ENCODE measurements around the gene USH1C.

The USH1C gene

DNA sequence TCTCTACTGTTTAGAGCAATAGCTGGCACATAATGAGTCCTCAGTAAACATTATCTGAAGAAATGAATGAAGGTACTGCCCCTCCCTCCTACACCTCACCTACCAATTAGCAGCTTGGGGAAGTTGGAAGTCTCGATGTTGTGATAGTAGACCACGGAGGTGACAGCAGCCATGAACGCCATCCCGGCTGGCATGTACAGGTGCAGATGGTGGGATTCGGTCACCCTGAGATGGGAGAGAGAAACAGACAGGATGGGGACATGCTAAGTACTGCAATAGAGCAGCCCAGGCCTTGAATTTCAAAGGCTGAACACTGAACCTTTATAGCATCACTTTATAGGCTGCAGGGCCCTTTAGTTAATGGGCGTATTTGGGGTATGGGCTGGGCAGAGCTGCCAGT is 74.2 kb downstream of the USH1C start:
- TF ChIP-seq, protein P1, sequence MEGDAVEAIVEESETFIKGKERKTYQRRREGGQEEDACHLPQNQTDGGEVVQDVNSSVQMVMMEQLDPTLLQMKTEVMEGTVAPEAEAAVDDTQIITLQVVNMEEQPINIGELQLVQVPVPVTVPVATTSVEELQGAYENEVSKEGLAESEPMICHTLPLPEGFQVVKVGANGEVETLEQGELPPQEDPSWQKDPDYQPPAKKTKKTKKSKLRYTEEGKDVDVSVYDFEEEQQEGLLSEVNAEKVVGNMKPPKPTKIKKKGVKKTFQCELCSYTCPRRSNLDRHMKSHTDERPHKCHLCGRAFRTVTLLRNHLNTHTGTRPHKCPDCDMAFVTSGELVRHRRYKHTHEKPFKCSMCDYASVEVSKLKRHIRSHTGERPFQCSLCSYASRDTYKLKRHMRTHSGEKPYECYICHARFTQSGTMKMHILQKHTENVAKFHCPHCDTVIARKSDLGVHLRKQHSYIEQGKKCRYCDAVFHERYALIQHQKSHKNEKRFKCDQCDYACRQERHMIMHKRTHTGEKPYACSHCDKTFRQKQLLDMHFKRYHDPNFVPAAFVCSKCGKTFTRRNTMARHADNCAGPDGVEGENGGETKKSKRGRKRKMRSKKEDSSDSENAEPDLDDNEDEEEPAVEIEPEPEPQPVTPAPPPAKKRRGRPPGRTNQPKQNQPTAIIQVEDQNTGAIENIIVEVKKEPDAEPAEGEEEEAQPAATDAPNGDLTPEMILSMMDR (IDR thresholded peaks at IDR 0.05; ENCODE audit: control insufficient read depth, insufficient read depth, low read depth, low read length, missing control alignments), result no peak
- no peak overlapping the region for H3K4me3 ChIP-seq (ENCODE audit: control insufficient read depth, low read depth, low read length)
- no peak for DNase-seq (ENCODE audit: low read depth)

DNA sequence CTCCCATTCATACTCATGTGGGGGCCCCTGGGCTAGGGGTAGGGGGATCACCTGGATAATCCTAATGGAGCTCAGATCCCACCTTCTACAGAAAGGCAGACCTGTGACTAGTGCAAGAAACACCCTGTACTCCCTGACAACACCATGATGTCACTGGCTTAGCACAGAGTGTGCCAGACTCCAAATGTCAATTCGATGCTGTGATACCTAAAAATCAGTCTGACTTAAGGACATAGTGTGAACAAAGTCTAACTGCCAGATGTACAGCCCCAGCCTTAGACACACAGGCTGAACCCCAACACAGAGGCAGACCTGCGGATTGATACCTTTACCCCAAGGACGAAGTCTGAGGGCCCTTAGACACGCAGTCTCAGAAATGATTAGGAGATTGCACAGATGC is 76.1 kb downstream of the USH1C start:
- no peak overlapping the region for H3K4me3 ChIP-seq (ENCODE audit: control insufficient read depth, low read depth, low read length)
- TF ChIP-seq, protein P1 (IDR thresholded peaks at IDR 0.05; ENCODE audit: control insufficient read depth, insufficient read depth, low read depth, low read length, missing control alignments), result no peak
- no peak for DNase-seq (ENCODE audit: low read depth)

DNA sequence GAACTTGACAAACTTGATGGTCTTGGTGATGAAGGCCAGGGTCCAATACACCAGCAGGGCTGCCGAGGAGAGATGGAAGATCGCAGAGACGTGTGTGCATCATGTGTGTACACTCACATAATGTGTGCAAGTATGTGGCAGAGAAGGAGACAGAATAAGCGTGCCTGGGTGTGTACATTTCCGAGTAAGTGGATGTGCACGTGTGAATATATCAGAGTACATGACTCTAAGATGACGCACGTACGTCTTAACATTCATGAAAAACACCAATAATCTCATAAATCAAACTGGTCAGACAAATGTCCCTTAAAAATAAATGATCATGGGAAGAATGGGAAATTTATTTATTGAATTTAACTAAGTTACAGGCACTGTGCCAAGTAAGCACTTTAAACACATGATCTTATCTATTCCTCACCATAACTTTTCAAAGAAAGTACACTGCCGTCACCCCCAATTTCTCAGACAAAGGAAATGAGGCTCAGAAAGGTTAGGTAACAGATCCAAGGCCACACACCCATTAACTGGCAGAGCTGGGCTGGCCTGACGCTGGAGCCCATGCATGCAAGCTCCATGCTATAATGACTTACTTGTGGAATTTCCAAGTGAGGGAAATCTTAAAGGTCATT is 80.6 kb downstream of the USH1C start:
- H3K4me3 ChIP-seq (ENCODE audit: control insufficient read depth, low read depth, low read length), result no peak overlapping the region
- DNase-seq (ENCODE audit: low read depth), result no peak
- TF ChIP-seq, protein P1 (IDR thresholded peaks at IDR 0.05; ENCODE audit: control insufficient read depth, insufficient read depth, low read depth, low read length, missing control alignments), result no peak

DNA sequence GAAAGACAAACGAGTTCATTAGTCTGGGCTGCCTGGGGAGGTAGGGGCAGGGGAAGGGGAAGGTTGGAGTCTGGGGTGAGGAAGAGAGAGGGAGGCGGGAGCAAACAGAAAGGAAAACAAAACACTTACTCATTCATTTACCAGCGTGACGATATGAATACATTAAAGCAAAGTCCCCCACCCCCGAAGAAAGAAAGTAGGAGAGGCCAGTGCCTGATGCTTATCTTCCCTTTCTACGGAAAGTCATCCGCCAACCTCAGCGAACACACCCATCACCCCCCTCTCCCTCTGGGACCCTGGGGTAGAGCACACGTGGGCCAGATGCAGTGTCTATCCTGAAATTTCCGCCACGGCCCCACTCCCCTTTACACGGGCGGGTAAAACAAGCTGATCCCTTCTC is 81.3 kb downstream of the USH1C start:
- TF ChIP-seq, protein P1 (IDR thresholded peaks at IDR 0.05; ENCODE audit: control insufficient read depth, insufficient read depth, low read depth, low read length, missing control alignments), result no peak
- no peak overlapping the region for H3K4me3 ChIP-seq (ENCODE audit: control insufficient read depth, low read depth, low read length)
- DNase-seq (ENCODE audit: low read depth), result no peak

DNA sequence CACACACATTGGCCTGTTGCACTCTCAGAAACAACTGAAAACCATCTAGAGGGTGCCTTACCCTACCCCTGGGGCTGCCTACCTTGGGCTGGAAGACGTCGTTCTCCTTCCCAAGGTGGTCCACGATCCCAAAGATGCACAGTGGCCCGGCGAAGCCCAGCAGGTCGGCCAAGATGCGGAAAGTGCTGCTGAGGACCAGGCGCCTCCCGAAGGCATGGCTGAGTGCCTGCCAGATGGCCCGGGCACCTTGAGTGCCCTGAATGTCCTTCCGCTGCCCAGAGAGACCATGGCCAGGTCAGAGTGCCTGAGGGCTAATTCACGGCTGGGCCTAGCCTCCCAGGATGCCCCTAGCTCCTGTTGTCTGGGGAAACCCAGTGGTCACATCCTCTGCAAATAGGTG is 83.8 kb downstream of the USH1C start:
- DNase-seq (ENCODE audit: low read depth), result no peak
- TF ChIP-seq, protein P1 (IDR thresholded peaks at IDR 0.05; ENCODE audit: control insufficient read depth, insufficient read depth, low read depth, low read length, missing control alignments), result no peak
- H3K4me3 ChIP-seq (ENCODE audit: control insufficient read depth, low read depth, low read length), result no peak overlapping the region

DNA sequence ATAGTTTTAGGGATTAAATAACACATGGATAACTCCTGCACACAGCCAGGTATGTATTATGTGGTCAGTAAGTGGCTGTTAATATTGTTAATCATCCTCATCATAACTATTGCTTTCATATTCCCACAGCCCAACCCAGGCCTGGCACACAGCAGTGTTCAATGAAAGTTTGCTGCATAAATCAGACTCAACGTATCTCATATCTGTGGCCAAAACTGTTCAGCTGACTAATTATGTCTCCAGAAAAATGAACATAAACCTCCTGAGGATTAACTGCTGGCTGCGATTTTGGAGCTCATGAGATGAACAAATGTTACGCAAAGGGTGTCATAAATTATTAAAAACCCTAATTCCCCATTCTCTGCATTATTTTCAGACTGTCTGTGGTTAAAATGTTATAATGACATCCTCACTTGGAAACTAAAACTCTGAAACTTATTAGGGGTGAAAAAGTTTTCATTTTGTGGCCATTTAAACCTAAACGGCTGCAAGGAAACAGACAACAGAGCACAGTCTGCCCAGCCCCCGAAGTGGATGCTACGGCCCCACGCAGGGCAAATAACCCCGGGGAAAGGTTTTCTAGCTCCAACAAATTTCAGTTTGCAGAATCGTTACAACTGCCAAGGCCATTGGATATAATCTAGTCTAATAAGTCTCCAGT is 84.8 kb downstream of the USH1C start:
- H3K4me3 ChIP-seq (ENCODE audit: control insufficient read depth, low read depth, low read length), result no peak overlapping the region
- no peak for DNase-seq (ENCODE audit: low read depth)
- TF ChIP-seq, protein P1 (IDR thresholded peaks at IDR 0.05; ENCODE audit: control insufficient read depth, insufficient read depth, low read depth, low read length, missing control alignments), result no peak
